Measurements from ENCODE around the gene DYNLL1. TPM values are rescaled to one million over a fixed set of nuclear protein-coding genes. Genes with fewer than 3 reads are reported as not detected.

DYNLL1 gene
- total and polyA plus RNA-seq, 7 donors: 204 to 942 (median 254) TPM

DNA sequence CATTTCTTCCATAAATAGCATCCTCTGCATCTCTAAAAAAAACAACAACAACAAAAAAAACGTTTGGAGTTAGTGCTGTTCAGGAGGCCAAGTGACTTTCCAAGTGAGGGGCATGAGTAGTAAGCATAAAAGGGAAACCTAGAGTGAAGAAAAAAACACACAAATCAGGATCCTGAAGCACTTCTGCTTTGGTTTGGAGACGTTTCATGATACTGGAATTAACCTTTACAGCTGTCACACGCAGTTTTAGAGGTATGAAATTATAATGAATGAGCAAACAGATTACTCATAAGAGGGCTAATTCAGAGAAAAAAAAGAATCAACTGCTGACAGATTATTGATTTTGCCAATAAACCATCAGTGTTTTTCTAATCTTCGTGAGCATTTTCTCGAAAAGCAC, 30.2 kb upstream of the DYNLL1 start:
- Histone ChIP-seq H3K4me3 (no peak overlapping the region), H3K27me3 (no peaks in the 10 kb centered on the region), H3K4me1 (peaks cover 0 to 36% (median 21%) of the 10 kb centered on the region in 4 donors), H3K27ac (no peak overlapping the region), H3K9me3 (no peaks in the 10 kb centered on the region), H3K36me3 (peaks cover 19 to 58% (median 42%) of the 10 kb centered on the region in 4 donors)
- no peak for TF ChIP-seq POLR2A (IDR thresholded peaks at IDR 0.05)
- TF ChIP-seq, protein P1, sequence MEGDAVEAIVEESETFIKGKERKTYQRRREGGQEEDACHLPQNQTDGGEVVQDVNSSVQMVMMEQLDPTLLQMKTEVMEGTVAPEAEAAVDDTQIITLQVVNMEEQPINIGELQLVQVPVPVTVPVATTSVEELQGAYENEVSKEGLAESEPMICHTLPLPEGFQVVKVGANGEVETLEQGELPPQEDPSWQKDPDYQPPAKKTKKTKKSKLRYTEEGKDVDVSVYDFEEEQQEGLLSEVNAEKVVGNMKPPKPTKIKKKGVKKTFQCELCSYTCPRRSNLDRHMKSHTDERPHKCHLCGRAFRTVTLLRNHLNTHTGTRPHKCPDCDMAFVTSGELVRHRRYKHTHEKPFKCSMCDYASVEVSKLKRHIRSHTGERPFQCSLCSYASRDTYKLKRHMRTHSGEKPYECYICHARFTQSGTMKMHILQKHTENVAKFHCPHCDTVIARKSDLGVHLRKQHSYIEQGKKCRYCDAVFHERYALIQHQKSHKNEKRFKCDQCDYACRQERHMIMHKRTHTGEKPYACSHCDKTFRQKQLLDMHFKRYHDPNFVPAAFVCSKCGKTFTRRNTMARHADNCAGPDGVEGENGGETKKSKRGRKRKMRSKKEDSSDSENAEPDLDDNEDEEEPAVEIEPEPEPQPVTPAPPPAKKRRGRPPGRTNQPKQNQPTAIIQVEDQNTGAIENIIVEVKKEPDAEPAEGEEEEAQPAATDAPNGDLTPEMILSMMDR (IDR thresholded peaks at IDR 0.05): no peak
- TF ChIP-seq EP300 (IDR thresholded peaks at IDR 0.05): no peak
- no peak for TF ChIP-seq POLR2AphosphoS5 (IDR thresholded peaks at IDR 0.05)
- 18 to 53% methylated on average over 5 of the region's 5 CpGs for WGBS, 2 donors
- intact Hi-C loops (cut with DNase I): no loop called here
- DNase-seq: no peak

DNA sequence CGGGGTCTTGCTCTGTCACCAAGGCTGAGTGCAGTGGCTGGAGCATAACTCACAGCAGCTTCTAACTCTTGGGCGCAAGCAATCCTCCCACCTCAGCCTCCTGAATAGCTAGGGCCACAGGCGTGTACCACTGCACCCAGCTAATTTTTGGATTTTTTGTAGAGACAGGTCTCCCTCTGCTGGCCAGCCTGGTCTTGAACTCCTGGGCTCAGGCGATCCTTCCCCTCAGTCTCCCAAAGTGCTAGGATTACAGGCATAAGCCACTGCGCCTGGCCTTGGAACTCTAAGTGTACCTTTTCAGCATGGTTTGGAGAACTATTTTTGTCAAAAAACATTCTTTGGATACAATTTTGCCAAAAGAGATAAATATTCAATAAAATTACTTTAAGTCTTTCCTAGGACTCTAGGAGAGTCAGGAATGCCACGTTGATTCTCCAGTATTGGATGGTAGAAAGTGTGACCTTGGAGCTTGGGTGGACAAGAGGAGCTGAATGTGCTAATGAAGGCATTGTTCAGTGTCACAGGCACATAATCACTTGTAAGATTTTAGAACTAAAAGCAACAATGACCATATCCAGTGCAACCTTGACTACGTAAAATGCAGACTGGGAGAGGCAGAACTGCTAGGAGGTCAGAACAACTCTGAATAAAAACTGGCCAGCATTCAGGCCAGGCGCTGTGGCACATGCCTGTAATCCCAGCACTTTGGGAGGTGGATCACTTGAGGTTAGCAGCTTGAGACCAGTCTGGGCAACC, 29.2 kb upstream of the DYNLL1 start:
- H3K4me3 ChIP-seq: no peak overlapping the region
- DNase-seq: no peak
- peaks cover 0 to 40% (median 23%) of the 10 kb centered on the region in 4 donors for H3K4me1 ChIP-seq
- H3K27ac ChIP-seq: no peak overlapping the region
- intact Hi-C loops (cut with DNase I): no loop called here
- no peaks in the 10 kb centered on the region for H3K9me3 ChIP-seq
- TF ChIP-seq, protein P1 (IDR thresholded peaks at IDR 0.05): peak in 3 of 4 experiments; percentile 30 to 38 (median 36)
- TF ChIP-seq POLR2AphosphoS5 (IDR thresholded peaks at IDR 0.05): no peak
- H3K36me3 ChIP-seq: peaks cover 19 to 48% (median 35%) of the 10 kb centered on the region in 4 donors
- 62 to 70% methylated on average over 8 of the region's 8 CpGs for WGBS, 2 donors
- H3K27me3 ChIP-seq: no peaks in the 10 kb centered on the region

GRCh38 chr12:120467439-120467838, 28.5 kb upstream of the DYNLL1 start:
- Histone ChIP-seq H3K4me1 (peaks cover 0 to 40% (median 23%) of the 10 kb centered on the region in 4 donors), H3K36me3 (peaks cover 16 to 41% (median 28%) of the 10 kb centered on the region in 4 donors), H3K27me3 (no peaks in the 10 kb centered on the region), H3K9me3 (no peaks in the 10 kb centered on the region), H3K4me3 (no peak overlapping the region), H3K27ac (no peak overlapping the region)
- intact Hi-C loops (cut with DNase I): no loop called here
- DNase-seq: no peak
- TF ChIP-seq POLR2AphosphoS5 (IDR thresholded peaks at IDR 0.05): no peak
- no peak for TF ChIP-seq POLR2A (IDR thresholded peaks at IDR 0.05)
- TF ChIP-seq, protein P1 (IDR thresholded peaks at IDR 0.05): no peak
- no peak for TF ChIP-seq EP300 (IDR thresholded peaks at IDR 0.05)
- 94 to 96% methylated on average over 6 of the region's 6 CpGs for WGBS, 2 donors

DNA sequence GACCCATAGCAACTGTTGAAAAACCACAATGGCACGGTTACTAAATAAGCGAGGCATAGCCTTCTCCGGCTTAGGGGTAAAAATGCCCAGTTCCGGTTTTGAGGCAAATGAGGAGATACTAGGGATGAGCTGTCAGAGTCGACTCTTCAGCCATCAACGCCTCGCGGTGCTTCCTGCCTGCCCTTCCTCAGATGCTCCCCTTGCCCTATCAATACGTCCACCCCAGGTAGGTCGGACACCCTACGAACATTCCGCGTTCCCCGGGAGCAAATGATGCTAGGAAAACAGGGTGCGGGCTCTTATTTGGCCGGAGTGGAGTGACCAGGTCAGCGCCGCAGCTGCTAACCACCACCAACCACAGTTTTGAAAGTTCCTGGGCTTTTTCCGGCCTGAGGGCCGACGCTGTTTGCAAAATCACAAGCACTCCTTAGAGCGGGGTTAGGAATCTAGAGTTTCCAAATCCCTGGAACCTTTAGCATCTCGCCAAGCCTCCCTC, 27.5 kb upstream of the DYNLL1 start:
- intact Hi-C loops (cut with DNase I): loop anchor here (2.0 kb wide), 2 partner anchors 26 to 30 kb away; partner anchors contain the start of gene COX6A1
- TF ChIP-seq, protein P1 (IDR thresholded peaks at IDR 0.05): no peak

More for the DNA sequence above, 27.5 kb upstream of the DYNLL1 start:
- Histone ChIP-seq H3K4me1 (peaks cover 0 to 40% (median 23%) of the 10 kb centered on the region in 4 donors), H3K9me3 (no peaks in the 10 kb centered on the region), H3K27ac (peak overlapping the region; percentile 93 to 96 (median 94)), H3K4me3 (peak overlapping the region; percentile 85 to 94 (median 92)), H3K36me3 (peaks cover 8 to 32% (median 19%) of the 10 kb centered on the region in 4 donors), H3K27me3 (no peaks in the 10 kb centered on the region)
- 2 to 4% methylated on average over 23 of the region's 23 CpGs for WGBS, 2 donors
- DNase-seq: peak; percentile 68
